Upper lobe of left lung (tissue), 6 donors: ENCODE results near the gene KBTBD4. TPM values are rescaled to one million over a fixed set of nuclear protein-coding genes. Genes with fewer than 3 reads are reported as not detected.

Source experiments
- ATAC-seq, 2 donors: fragments of 200-7000 bp; cut with Tn5 transposase; one replicate each; pipeline ENCODE4 v1.9.1; 2022; ENCODE audit warnings: mild to moderate bottlenecking in 2 of 2, moderate library complexity in 2 of 2; ENCODE audit not compliant: low FRiP score in 2 of 2
- DNase-seq, 2 donors: peaks; one replicate each; pipeline ENCODE4 v3.0.0-alpha.2; 2019 to 2020
- H3K27ac ChIP-seq, 4 donors: fragments of 200-600 bp; sonication (generic); one replicate each; pipeline ENCODE4 v1.5.1; 2016 to 2019
- H3K27me3 ChIP-seq, 4 donors: fragments of 200-600 bp; sonication (generic); one replicate each; pipeline ENCODE4 v1.5.1; 2017 to 2019
- H3K36me3 ChIP-seq, 4 donors: fragments of 200-600 bp; sonication (generic); one replicate each; pipeline ENCODE4 v1.5.1; 2016 to 2019
- H3K4me1 ChIP-seq, 4 donors: fragments of 200-600 bp; sonication (generic); one replicate each; pipeline ENCODE4 v1.5.1; 2018 to 2019
- H3K4me3 ChIP-seq, 4 donors: fragments of 200-600 bp; sonication (generic); one replicate each; pipeline ENCODE4 v1.5.1; 2017 to 2019; ENCODE audit warnings: mild to moderate bottlenecking in 2 of 4, moderate library complexity in 1 of 4
- H3K9me3 ChIP-seq, 4 donors: fragments of 200-600 bp; sonication (generic); one replicate each; pipeline ENCODE4 v1.5.1; 2018 to 2019
- CTCF ChIP-seq, 6 experiments: fragments of 450-650 bp in 4 of 6; fragments of 200-600 bp in 2 of 6; sonication (generic) in 2 of 6; IDR thresholded peaks; one replicate each; pipeline ENCODE4 v1.5.1; 2016 to 2019; ENCODE audit warnings: antibody characterized with exemption in 6 of 6
- EP300 ChIP-seq, 4 donors: sonication (generic); formaldehyde crosslinking; IDR thresholded peaks; one replicate each; pipeline ENCODE4 v1.5.1; 2017; ENCODE audit warnings: antibody characterized with exemption in 4 of 4, control low read depth in 2 of 4
- POLR2A ChIP-seq, 4 donors: fragments of 450-650 bp; IDR thresholded peaks; one replicate each; pipeline ENCODE4 v1.5.1; 2016 to 2017; ENCODE audit warnings: antibody characterized with exemption in 4 of 4, mild to moderate bottlenecking in 2 of 4
- POLR2AphosphoS5 ChIP-seq, 2 donors: sonication (generic); formaldehyde crosslinking; IDR thresholded peaks; one replicate each; pipeline ENCODE4 v1.5.1; 2017; ENCODE audit warnings: antibody characterized with exemption in 2 of 2
- WGBS, 2 donors: methylation state at CpG; one replicate each; pipeline ENCODE4 v1.1.5; 2017 to 2018; 5-methylcytosine and 5-hydroxymethylcytosine counted together
- total RNA-seq, 6 donors: library from RNA; depleted of rRNA in 4 of 6; stranded (reverse); fragments of >200 nt in 4 of 6; gene quantifications; one replicate each; pipeline versions ENCODE4 v1.1.0 to v1.2.1, GENCODE V29; 2016 to 2021
- donor health status: DM: no; HTN: no; CAD: no; lungs with moderate emphysema.
- donor health status: DM: no; HTN: yes; CAD: no; lungs with severe emphysema.

The KBTBD4 gene
- total RNA-seq, 6 donors from 2014 or later, result 3.1 to 22.2 (median 17.4) TPM

- WGBS, 2 donors, result 85 to 88% methylated on average over 3 of the region's 3 CpGs
- TF ChIP-seq EP300 (IDR thresholded peaks at IDR 0.05) (no peak), CTCF (IDR thresholded peaks at IDR 0.05) (no peak), POLR2A (IDR thresholded peaks at IDR 0.05) (no peak), POLR2AphosphoS5 (IDR thresholded peaks at IDR 0.05) (no peak)
- Histone ChIP-seq H3K4me3 (no peak overlapping the region), H3K27ac (no peak overlapping the region), H3K4me1 (peaks cover 3 to 15% (median 8%) of the 10 kb centered on the region in 4 donors), H3K9me3 (no peaks in the 10 kb centered on the region), H3K27me3 (no peaks in the 10 kb centered on the region), H3K36me3 (peaks cover 19 to 62% (median 38%) of the 10 kb centered on the region in 4 donors)
- ATAC-seq (peak in 1 of 2 donors; percentile 46), DNase-seq (no peak)
Measured at GRCh38 chr11:47570651-47571356, 8.0 kb downstream of the KBTBD4 start.

GRCh38 chr11:47569646-47570045 is 9.1 kb downstream of the KBTBD4 start:
- H3K4me1 ChIP-seq, result peaks cover 7 to 21% (median 13%) of the 10 kb centered on the region in 4 donors
- H3K36me3 ChIP-seq, result peaks cover 17 to 51% (median 30%) of the 10 kb centered on the region in 4 donors
- H3K4me3 ChIP-seq, result no peak overlapping the region
- no peaks in the 10 kb centered on the region for H3K27me3 ChIP-seq
- no peaks in the 10 kb centered on the region for H3K9me3 ChIP-seq
- peak overlapping the region in 1 of 4 donors; percentile 4 for H3K27ac ChIP-seq
- 95 to 97% methylated on average over 7 of the region's 7 CpGs for WGBS, 2 donors
- ATAC-seq (no peak), DNase-seq (no peak)
- TF ChIP-seq EP300 (IDR thresholded peaks at IDR 0.05) (no peak), CTCF (IDR thresholded peaks at IDR 0.05) (no peak), POLR2AphosphoS5 (IDR thresholded peaks at IDR 0.05) (no peak), POLR2A (IDR thresholded peaks at IDR 0.05) (no peak)

- Histone ChIP-seq H3K4me3 (peak overlapping the region; percentile 60 to 98 (median 82)), H3K4me1 (peaks cover 11 to 24% (median 16%) of the 10 kb centered on the region in 4 donors), H3K9me3 (no peaks in the 10 kb centered on the region), H3K27ac (peak overlapping the region; percentile 70 to 91 (median 86)), H3K27me3 (no peaks in the 10 kb centered on the region), H3K36me3 (peaks cover 0 to 18% (median 1%) of the 10 kb centered on the region in 4 donors)
- TF ChIP-seq POLR2A (IDR thresholded peaks at IDR 0.05) (no peak), EP300 (IDR thresholded peaks at IDR 0.05) (no peak), POLR2AphosphoS5 (IDR thresholded peaks at IDR 0.05) (no peak), CTCF (IDR thresholded peaks at IDR 0.05) (no peak)
- peak in 1 of 2 donors; percentile 42 for DNase-seq
- peak in 1 of 2 donors; percentile 37 for ATAC-seq
- 29 to 45% methylated on average over 15 to 17 of the region's 17 CpGs for WGBS, 2 donors
Measured at GRCh38 chr11:47566149-47566698, 12.5 kb downstream of the KBTBD4 start.

GRCh38 chr11:47565340-47566148 is 13.2 kb downstream of the KBTBD4 start, which contains the start of gene PTPMT1:
TSS of gene PTPMT1 (plus strand) at chr11:47565599. CDS start at chr11:47565623, 24 bp downstream.
- DNase-seq, result peak; percentile 82 to 95
- TF ChIP-seq POLR2A (IDR thresholded peaks at IDR 0.05) (peak in 3 of 4 donors; percentile 62 to 82 (median 75)), POLR2AphosphoS5 (IDR thresholded peaks at IDR 0.05) (peak in 1 of 2 donors; percentile 28), EP300 (IDR thresholded peaks at IDR 0.05) (no peak), CTCF (IDR thresholded peaks at IDR 0.05) (no peak)
- H3K4me1 ChIP-seq, result peaks cover 11 to 24% (median 16%) of the 10 kb centered on the region in 4 donors
- H3K4me3 ChIP-seq, result peak within 1 kb of the TSS; percentile 60 to 98 (median 82)
- no peaks in the 10 kb centered on the region for H3K9me3 ChIP-seq
- peaks cover 0 to 12% (median 0%) of the 10 kb centered on the region in 4 donors for H3K36me3 ChIP-seq
- peak; percentile 92 to 98 for ATAC-seq
- H3K27me3 ChIP-seq, result no peaks in the 10 kb centered on the region
- 1 to 3% methylated on average over 13 to 14 of the region's 86 CpGs for WGBS, 2 donors
- peak within 1 kb of the TSS; percentile 70 to 91 (median 86) for H3K27ac ChIP-seq
